SK-N-SH (cell line): Measurements from ENCODE around the gene EP400. TPM values are rescaled to one million over a fixed set of nuclear protein-coding genes. Genes with fewer than 3 reads are reported as not detected.

Source experiments
- CTCF ChIA-PET: fragments of 300-600, 350-600 bp; formaldehyde crosslinking; extraction: SDS; loops from one replicate; lab custom pipeline; 2021; lab: Yijun Ruan, JAX
- POLR2A ChIA-PET: fragments of 350-600 bp; sonication (Branson Sonifier 250); formaldehyde crosslinking; extraction: SDS; loops from one replicate; lab custom pipeline; 2020; ENCODE audit warnings: antibody characterized with exemption, inconsistent platforms; lab: Yijun Ruan, JAX
- DNase-seq: peaks from one replicate; pipeline ENCODE4 v3.0.0; 2012
- H2AFZ ChIP-seq: fragments of 200-600 bp; sonication (generic); 2 replicates; pipeline ENCODE4 v1.8.1; 2016; ENCODE audit warnings: antibody characterized with exemption, mild to moderate bottlenecking, low read depth
- H3F3A ChIP-seq: fragments of 200-600 bp; sonication (generic); replicated peaks from 2 replicates; pipeline ENCODE3; 2016; ENCODE audit warnings: antibody characterized with exemption, mild to moderate bottlenecking; ENCODE audit not compliant: insufficient read depth
- H3K27ac ChIP-seq, 2 experiments: fragments of 200-500 bp in 1 of 2; fragments of 200-600 bp in 1 of 2; sonication (Bioruptor generic) in 1 of 2; sonication (generic), shearing (Covaris generic) in 1 of 2; 2 replicates each; pipeline versions ENCODE4 v1.5.1 to v1.6.1; 2014 to 2016; ENCODE audit warnings: low read depth in 2 of 2, inconsistent platforms in 1 of 2, low read length in 1 of 2, mild to moderate bottlenecking in 1 of 2, mixed read lengths in 1 of 2
- H3K27me3 ChIP-seq: fragments of 200-600 bp; sonication (generic), shearing (Covaris generic); 2 replicates; pipeline ENCODE4 v1.6.1; 2016; ENCODE audit warnings: mixed run types; ENCODE audit not compliant: insufficient read depth
- H3K36me3 ChIP-seq, 2 experiments: fragments of 200-500 bp in 1 of 2; fragments of 200-600 bp in 1 of 2; sonication (Bioruptor generic) in 1 of 2; sonication (generic) in 1 of 2; replicated peaks in 1 of 2; 2 replicates each; pipeline versions ENCODE3 to v1.5.1; 2014 to 2016; ENCODE audit warnings: low read length in 1 of 2, mild to moderate bottlenecking in 1 of 2; ENCODE audit not compliant: insufficient read depth in 2 of 2, control insufficient read depth in 1 of 2
- H3K4me1 ChIP-seq, 2 experiments: fragments of 200-500 bp in 1 of 2; fragments of 200-600 bp in 1 of 2; sonication (Bioruptor generic) in 1 of 2; sonication (generic), shearing (Covaris generic) in 1 of 2; 2 replicates each; pipeline versions ENCODE4 v1.5.1 to v1.6.1; 2014 to 2016; ENCODE audit warnings: low read depth in 1 of 2, low read length in 1 of 2, mixed run types in 1 of 2; ENCODE audit not compliant: insufficient read depth in 2 of 2, control insufficient read depth in 1 of 2
- H3K4me2 ChIP-seq: fragments of 200-600 bp; sonication (generic), shearing (Covaris generic); 2 replicates; pipeline ENCODE4 v1.6.1; 2017; ENCODE audit warnings: mixed run types
- H3K4me3 ChIP-seq, 2 experiments: fragments of 200-500 bp in 1 of 2; fragments of 200-600 bp in 1 of 2; sonication (Bioruptor generic) in 1 of 2; sonication (generic), shearing (Covaris generic) in 1 of 2; 2 replicates each; pipeline versions ENCODE4 v1.5.1 to v1.8.1; 2014 to 2016; ENCODE audit warnings: low read depth in 2 of 2, inconsistent platforms in 1 of 2, low read length in 1 of 2, mild to moderate bottlenecking in 1 of 2, mixed read lengths in 1 of 2, moderate library complexity in 1 of 2
- H3K79me2 ChIP-seq: fragments of 200-600 bp; sonication (generic); 2 replicates; pipeline ENCODE4 v1.8.1; 2017; ENCODE audit warnings: mild to moderate bottlenecking; ENCODE audit not compliant: insufficient read depth
- H3K9ac ChIP-seq: fragments of 200-600 bp; sonication (generic); 2 replicates; pipeline ENCODE4 v1.6.1; 2017; ENCODE audit warnings: mixed run types
- H3K9me2 ChIP-seq: fragments of 200-600 bp; sonication (generic); 2 replicates; pipeline ENCODE4 v1.6.1; 2017; ENCODE audit warnings: mixed run types
- H3K9me3 ChIP-seq: fragments of 200-600 bp; sonication (generic); 2 replicates; pipeline ENCODE4 v1.6.1; 2017; ENCODE audit warnings: mixed run types, mild to moderate bottlenecking, moderate library complexity
- H4K20me1 ChIP-seq: fragments of 200-600 bp; sonication (generic); 2 replicates; pipeline ENCODE4 v1.6.1; 2017; ENCODE audit warnings: mild to moderate bottlenecking, mixed run types; ENCODE audit not compliant: insufficient read depth
- ELF1 ChIP-seq: IDR thresholded peaks from 2 replicates; pipeline ENCODE4 v1.4.0; 2012
- EP300 ChIP-seq, 2 experiments: IDR thresholded peaks; 2 replicates each; pipeline versions ENCODE4 v1.4.0 to v1.6.1; 2012; ENCODE audit warnings: borderline replicate concordance in 1 of 2, low read depth in 1 of 2, low read length in 1 of 2
- EZH2phosphoT487 ChIP-seq: fragments of 200-600 bp; sonication (generic); IDR thresholded peaks from 2 replicates; pipeline ENCODE4 v1.6.1; 2017; ENCODE audit warnings: low read depth, mixed run types, mild to moderate bottlenecking, antibody characterized with exemption, moderate library complexity, borderline replicate concordance
- FOXM1 ChIP-seq: IDR thresholded peaks from 2 replicates; pipeline ENCODE4 v1.4.0; 2012; ENCODE audit warnings: low read depth, mild to moderate bottlenecking
- GABPA ChIP-seq: IDR thresholded peaks from 2 replicates; pipeline ENCODE4 v1.4.0; 2012; ENCODE audit warnings: low read depth, mild to moderate bottlenecking
- JUND ChIP-seq: IDR thresholded peaks from 2 replicates; pipeline ENCODE4 v1.4.0; 2012
- MEF2A ChIP-seq: IDR thresholded peaks from 2 replicates; pipeline ENCODE4 v1.4.0; 2012; ENCODE audit warnings: low read depth, borderline replicate concordance
- MXI1 ChIP-seq: IDR thresholded peaks from 2 replicates; pipeline ENCODE4 v1.6.1; 2012; ENCODE audit warnings: mild to moderate bottlenecking, low read depth, low read length, improper control_type of control experiment
- NFIC ChIP-seq: IDR thresholded peaks from 2 replicates; pipeline ENCODE4 v1.4.0; 2012; ENCODE audit warnings: borderline replicate concordance
- NRF1 ChIP-seq: IDR thresholded peaks from 2 replicates; pipeline ENCODE4 v1.6.1; 2012; ENCODE audit warnings: low read depth, mild to moderate bottlenecking, low read length
- POLR2AphosphoS5 ChIP-seq: IDR thresholded peaks from 2 replicates; pipeline ENCODE4 v1.6.1; 2012; ENCODE audit warnings: low read depth, low read length
- RAD21 ChIP-seq: IDR thresholded peaks from 2 replicates; pipeline ENCODE4 v1.6.1; 2012; ENCODE audit warnings: mild to moderate bottlenecking, low read length
- RFX5 ChIP-seq: IDR thresholded peaks from 2 replicates; pipeline ENCODE4 v1.6.1; 2012; ENCODE audit warnings: mild to moderate bottlenecking, improper control_type of control experiment, low read length
- SIN3A ChIP-seq: IDR thresholded peaks from 2 replicates; pipeline ENCODE4 v1.6.1; 2012; ENCODE audit warnings: low read depth, mild to moderate bottlenecking, low read length, moderate library complexity, borderline replicate concordance
- TAF1 ChIP-seq: IDR thresholded peaks from 2 replicates; pipeline ENCODE4 v1.6.1; 2012; ENCODE audit warnings: low read depth, mild to moderate bottlenecking, low read length, moderate library complexity, borderline replicate concordance
- TEAD4 ChIP-seq: IDR thresholded peaks from 2 replicates; pipeline ENCODE4 v1.4.0; 2012; ENCODE audit warnings: mild to moderate bottlenecking, borderline replicate concordance; ENCODE audit not compliant: insufficient read depth
- WGBS: methylation state at CpG from one replicate; pipeline ENCODE4 v1.1.6; 2017; ENCODE audit warnings: low lambda C conversion rate; 5-methylcytosine and 5-hydroxymethylcytosine counted together
- polyA plus RNA-seq, 3 experiments: library from polyadenylated mRNA; depleted of rRNA; stranded (reverse); fragments of >200 nt; gene quantifications; 2 replicates each; pipeline ENCODE4 v1.2.3, GENCODE V29; 2012
- TF ChIP-seq, protein P1 (sequence below): fragments of 150-350 bp; IDR thresholded peaks from 2 replicates; pipeline ENCODE4 v1.6.1; 2017; ENCODE audit warnings: antibody characterized with exemption, low read length, low read depth, borderline replicate concordance
- TF ChIP-seq, protein P2 (sequence below): fragments of 150-350 bp; IDR thresholded peaks from 2 replicates; pipeline ENCODE4 v1.6.1; 2016; ENCODE audit warnings: mild to moderate bottlenecking, low read depth, low read length
- TF ChIP-seq, protein P3 (sequence below): IDR thresholded peaks from 2 replicates; pipeline ENCODE4; 2012
- TF ChIP-seq, protein P4 (sequence below): fragments of 200-600 bp; sonication (generic); IDR thresholded peaks from 2 replicates; pipeline ENCODE4 v1.6.1; 2017; ENCODE audit warnings: antibody characterized with exemption, mild to moderate bottlenecking, moderate library complexity

The EP400 gene
- polyA plus RNA-seq, 1 of the 3 experiments (the other 2 are of a cell fraction) = 7.0 TPM

DNA sequence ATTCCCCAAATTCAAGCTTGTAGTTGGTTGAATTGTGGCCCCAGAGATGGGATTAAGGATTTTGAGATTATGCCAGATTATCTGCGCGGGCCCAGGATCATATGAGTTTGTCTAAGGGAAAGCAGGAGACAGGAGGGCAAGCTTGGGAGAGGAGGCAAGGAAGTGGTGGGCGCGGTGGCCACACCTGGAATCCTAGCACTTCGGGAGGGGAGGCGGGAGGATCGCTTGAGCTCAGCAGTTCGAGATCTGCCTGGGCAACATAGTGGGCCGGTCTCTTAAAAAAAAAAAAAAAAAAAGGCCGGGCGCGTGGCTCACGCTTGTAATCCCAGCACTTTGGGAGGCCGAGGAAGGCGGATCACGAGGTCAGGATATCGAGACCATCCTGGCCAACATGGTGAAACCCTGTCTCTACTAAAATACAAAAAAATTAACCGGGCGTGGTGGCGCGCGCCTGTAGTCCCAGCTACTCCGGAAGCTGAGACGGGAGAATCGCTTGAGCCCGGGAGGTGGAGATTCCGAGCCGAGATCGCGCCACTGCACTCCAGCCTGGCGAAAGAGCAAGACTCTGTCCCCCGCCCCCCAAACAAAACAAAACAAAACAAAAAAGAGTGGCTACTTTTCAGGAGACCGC, 21.5 kb upstream of the EP400 start:
- Histone ChIP-seq H3K79me2 (peaks cover 23% of the 10 kb centered on the region), H3K9me3 (no peaks in the 10 kb centered on the region), H3F3A (no peaks in the 10 kb centered on the region), H3K27me3 (no peaks in the 10 kb centered on the region), H3K4me1 (peaks cover 3 to 7% of the 10 kb centered on the region in 2 experiments; a peak in 1 of 4 replicates), H2AFZ (peak overlapping the region; percentile 95; the same call in 1 of the 2 replicates), H3K9me2 (no peaks in the 10 kb centered on the region), H3K4me2 (peak overlapping the region; percentile 99), H3K36me3 (peaks cover 12 to 13% of the 10 kb centered on the region in 2 experiments), H3K9ac (peak overlapping the region; percentile 74), H3K4me3 (peak overlapping the region; percentile 57 to 63), H3K27ac (peak overlapping the region; percentile 35 to 75; a peak in 3 of 4 replicates), H4K20me1 (no peaks in the 10 kb centered on the region)
- no peak for TF ChIP-seq FOXM1
- TF ChIP-seq NRF1 = no peak
- TF ChIP-seq SIN3A = no peak
- TF ChIP-seq ELF1 = no peak
- TF ChIP-seq GABPA = no peak
- TF ChIP-seq MXI1 = no peak; the same call in 1 of the 2 replicates
- TF ChIP-seq JUND = no peak
- TF ChIP-seq POLR2AphosphoS5 = no peak
- no peak for TF ChIP-seq RFX5
- TF ChIP-seq, protein P1, sequence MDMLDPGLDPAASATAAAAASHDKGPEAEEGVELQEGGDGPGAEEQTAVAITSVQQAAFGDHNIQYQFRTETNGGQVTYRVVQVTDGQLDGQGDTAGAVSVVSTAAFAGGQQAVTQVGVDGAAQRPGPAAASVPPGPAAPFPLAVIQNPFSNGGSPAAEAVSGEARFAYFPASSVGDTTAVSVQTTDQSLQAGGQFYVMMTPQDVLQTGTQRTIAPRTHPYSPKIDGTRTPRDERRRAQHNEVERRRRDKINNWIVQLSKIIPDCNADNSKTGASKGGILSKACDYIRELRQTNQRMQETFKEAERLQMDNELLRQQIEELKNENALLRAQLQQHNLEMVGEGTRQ = no peak
- no peak for TF ChIP-seq MEF2A
- no peak for TF ChIP-seq TAF1
- TF ChIP-seq NFIC = no peak
- no peak for TF ChIP-seq EP300 (IDR thresholded peaks at IDR 0.05; ENCODE audit: borderline replicate concordance in 1 of 2, low read depth in 1 of 2, low read length in 1 of 2)
- TF ChIP-seq, protein P2, sequence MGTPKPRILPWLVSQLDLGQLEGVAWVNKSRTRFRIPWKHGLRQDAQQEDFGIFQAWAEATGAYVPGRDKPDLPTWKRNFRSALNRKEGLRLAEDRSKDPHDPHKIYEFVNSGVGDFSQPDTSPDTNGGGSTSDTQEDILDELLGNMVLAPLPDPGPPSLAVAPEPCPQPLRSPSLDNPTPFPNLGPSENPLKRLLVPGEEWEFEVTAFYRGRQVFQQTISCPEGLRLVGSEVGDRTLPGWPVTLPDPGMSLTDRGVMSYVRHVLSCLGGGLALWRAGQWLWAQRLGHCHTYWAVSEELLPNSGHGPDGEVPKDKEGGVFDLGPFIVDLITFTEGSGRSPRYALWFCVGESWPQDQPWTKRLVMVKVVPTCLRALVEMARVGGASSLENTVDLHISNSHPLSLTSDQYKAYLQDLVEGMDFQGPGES = no peak
- TF ChIP-seq TEAD4 = no peak
- TF ChIP-seq, protein P3, sequence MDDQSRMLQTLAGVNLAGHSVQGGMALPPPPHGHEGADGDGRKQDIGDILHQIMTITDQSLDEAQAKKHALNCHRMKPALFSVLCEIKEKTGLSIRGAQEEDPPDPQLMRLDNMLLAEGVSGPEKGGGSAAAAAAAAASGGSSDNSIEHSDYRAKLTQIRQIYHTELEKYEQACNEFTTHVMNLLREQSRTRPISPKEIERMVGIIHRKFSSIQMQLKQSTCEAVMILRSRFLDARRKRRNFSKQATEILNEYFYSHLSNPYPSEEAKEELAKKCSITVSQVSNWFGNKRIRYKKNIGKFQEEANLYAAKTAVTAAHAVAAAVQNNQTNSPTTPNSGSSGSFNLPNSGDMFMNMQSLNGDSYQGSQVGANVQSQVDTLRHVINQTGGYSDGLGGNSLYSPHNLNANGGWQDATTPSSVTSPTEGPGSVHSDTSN = no peak
- TF ChIP-seq, protein P4, sequence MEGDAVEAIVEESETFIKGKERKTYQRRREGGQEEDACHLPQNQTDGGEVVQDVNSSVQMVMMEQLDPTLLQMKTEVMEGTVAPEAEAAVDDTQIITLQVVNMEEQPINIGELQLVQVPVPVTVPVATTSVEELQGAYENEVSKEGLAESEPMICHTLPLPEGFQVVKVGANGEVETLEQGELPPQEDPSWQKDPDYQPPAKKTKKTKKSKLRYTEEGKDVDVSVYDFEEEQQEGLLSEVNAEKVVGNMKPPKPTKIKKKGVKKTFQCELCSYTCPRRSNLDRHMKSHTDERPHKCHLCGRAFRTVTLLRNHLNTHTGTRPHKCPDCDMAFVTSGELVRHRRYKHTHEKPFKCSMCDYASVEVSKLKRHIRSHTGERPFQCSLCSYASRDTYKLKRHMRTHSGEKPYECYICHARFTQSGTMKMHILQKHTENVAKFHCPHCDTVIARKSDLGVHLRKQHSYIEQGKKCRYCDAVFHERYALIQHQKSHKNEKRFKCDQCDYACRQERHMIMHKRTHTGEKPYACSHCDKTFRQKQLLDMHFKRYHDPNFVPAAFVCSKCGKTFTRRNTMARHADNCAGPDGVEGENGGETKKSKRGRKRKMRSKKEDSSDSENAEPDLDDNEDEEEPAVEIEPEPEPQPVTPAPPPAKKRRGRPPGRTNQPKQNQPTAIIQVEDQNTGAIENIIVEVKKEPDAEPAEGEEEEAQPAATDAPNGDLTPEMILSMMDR = no peak
- TF ChIP-seq EZH2phosphoT487 = no peak
- no peak for TF ChIP-seq RAD21
- peak; percentile 10 for DNase-seq
- CTCF ChIA-PET = interaction anchor here (1.1 to 3.5 kb wide), 3 partner anchors 15 to 92 kb away, joined by 3 to 17 read pairs (median 12); no protein-coding TSS in a partner anchor
- WGBS = 69% methylated on average over 33 of the region's 33 CpGs
- POLR2A ChIA-PET = no interaction called here
